Muscle of arm (tissue), 12 donors: ENCODE data around the gene TOR1B. TPM values are rescaled to one million over a fixed set of nuclear protein-coding genes. Genes with fewer than 3 reads are reported as not detected.
"Not testable (repeated sequence)": the region's sequence is repeated elsewhere in the genome, so short reads cannot be mapped to it uniquely, and the experiment has no call there.

ENCODE experiments used
- DNase-seq: peaks from one replicate; pipeline ENCODE4 v3.0.0-alpha.2; 2013
- polyA plus RNA-seq, 12 donors: library from polyadenylated mRNA; unstranded; fragments of 120-200 nt; gene quantifications; one replicate each; pipeline ENCODE4 v1.2.1, GENCODE V29; 2013; ENCODE audit not compliant: insufficient read length in 12 of 12

TOR1B gene
- polyA plus RNA-seq, 12 donors: 7.5 to 18.5 (median 15.4) TPM; not detected in 1

DNA sequence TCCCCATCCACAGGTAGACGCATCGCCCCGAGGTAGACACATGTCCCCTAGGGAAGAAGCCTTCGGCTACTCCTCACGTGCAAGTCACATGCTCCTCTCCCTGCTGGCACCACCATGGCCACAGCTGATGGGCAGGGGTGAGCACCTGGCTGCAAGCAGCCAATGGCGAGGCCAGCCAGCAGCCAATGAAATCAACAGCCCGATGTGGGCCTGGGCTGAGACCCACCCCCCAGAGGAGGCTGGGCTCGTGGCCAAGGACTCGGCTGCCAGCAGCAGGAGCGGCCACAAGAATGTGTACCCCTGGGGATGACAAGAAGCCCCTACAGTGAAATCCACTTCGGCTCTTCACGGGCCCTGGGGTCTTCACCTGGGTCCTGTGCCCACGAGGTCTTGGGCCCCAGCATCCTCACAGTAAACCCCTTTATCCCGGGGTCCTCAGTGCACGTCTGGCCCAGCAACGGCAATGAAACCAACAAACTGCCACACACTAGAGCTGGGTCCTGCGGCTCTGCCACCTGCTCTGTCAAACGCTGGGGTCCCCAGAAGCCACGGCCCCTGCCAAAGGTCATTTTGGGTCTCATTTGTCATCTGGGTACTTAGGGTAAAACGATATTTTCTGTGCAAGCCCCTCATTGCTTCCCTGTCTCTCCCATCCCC is 28.1 kb upstream of the TOR1B start:
- DNase-seq: no peak

DNA sequence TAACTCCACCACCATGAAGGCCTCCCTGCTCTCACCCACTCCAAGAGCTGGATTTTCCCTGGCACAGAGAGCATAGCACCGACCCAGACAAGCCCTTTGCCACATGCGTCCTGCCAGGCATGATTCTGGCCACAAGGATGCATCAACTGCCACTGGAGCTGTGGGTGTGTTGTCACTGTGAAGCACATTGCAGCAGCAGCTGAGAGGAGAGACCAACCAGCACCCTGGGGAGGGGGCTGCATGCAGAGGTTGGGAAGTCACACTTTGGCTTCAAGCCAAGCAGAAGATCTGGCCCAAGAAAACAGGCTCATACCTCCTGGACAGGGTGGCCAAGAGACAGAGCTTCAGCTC is 27.6 kb upstream of the TOR1B start:
- DNase-seq: no peak

DNA sequence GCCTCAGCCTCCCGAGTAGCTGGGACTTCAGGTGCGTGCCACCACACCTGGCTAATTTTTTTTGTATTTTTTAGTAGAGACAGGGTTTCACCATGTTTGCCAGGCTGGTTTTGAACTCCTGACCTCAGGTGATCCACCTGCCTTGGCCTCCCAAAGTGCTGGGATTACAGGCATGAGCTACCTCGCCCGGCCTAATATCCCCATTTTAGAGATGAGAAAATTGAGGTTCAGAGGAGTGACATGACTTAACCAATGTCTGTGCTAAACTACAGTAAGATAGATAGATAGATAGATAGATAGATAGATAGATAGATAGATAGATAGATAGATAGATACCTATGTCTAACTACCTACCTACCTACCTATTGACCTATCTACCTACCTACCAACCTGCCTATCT is 26.9 kb upstream of the TOR1B start:
- not testable (repeated sequence) for DNase-seq

DNA sequence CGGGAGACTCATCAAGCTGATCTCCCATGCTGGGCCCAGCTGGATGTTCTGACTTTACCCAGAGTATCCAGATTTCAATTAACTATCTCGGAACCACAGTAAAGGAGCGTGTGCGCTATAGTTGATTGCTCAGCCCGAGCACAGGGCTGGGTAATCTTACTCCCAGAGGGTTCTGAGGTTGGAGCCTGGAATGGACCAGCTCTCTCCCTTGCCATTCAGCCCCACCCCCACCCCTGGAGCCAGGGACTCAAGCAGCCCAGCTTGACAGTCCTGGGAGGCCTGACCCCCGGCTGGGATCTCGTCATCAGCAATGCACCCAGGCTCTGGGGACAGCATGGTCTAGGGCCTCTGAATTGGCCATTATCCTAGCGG is 26.4 kb upstream of the TOR1B start:
- DNase-seq: no peak

DNA sequence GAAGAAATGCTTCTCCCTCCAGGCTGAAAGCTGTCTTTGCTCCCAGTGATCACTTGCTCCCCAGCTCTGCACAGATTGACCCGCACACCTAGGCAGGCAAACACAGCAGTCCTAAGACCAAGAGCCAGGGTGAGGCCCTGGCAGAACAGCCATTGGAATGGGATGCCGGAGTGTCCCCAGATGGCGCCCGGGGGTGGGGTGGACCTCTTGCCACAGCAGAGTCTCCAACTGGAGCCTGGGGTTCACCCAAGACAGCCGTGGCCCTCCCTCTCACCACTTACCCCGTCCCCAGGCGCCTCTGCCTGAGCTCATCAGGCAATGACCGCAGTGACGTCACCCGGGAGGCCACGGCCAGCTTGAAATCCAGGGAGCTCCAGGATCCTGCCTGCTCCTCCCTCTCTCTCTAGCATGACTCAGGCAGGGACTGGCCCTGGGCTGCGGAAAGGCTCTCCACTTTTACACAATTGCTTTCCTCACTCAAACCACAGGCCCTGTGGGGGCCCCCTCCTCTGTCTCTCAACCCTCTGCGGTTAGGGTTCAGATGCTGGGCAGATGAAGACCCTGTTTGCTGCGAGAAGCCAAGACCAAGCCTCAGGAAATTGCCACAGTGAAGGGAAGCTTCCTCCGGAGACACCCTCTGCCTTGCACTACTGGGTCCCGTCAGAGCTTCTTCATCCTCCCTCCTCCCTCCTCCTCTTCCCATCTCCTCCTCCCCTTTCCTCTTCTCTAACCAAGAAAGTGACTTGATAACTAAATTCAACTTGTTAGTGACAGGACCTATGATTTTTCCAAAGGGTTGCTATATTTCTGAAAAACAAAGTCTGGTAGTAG is 25.8 kb upstream of the TOR1B start:
- DNase-seq: peak; percentile 94

DNA sequence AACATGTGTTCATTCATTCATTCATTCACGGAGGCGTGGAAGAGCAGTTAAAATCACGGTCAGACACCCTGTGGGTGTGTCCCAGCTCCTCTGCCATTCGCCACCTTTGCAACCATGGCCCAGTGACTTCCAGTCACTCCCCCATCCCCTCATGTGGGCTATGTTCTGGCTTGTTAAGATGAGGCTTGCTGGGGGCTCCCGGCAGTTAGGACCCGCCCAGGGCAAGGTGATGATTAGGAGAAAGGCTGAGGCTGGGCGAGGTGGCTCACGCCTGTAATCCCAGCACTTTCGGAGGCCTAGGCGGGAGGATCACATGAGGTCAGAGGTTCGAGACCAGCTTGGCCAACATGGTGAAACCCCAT is 25.2 kb upstream of the TOR1B start:
- DNase-seq: no peak

DNA sequence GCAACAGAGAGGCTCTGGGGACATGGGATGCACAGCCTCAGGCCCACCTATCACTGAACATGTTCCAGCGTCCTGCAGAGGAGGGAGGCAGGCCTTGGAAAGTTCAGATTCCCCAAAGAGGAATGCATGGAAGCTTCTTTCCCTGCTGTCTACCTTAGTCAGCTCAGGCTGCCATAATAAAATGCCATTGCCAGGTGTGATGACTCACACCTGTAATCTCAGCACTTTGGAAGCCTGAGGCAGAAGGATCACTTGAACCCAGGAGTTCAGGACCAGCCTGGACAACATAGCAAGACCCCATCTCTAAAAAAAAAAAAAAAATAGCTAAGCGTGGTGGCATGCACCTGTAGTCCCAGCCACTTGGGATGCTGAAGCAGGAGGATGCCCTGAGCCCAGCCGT is 24.5 kb upstream of the TOR1B start:
- DNase-seq: no peak

DNA sequence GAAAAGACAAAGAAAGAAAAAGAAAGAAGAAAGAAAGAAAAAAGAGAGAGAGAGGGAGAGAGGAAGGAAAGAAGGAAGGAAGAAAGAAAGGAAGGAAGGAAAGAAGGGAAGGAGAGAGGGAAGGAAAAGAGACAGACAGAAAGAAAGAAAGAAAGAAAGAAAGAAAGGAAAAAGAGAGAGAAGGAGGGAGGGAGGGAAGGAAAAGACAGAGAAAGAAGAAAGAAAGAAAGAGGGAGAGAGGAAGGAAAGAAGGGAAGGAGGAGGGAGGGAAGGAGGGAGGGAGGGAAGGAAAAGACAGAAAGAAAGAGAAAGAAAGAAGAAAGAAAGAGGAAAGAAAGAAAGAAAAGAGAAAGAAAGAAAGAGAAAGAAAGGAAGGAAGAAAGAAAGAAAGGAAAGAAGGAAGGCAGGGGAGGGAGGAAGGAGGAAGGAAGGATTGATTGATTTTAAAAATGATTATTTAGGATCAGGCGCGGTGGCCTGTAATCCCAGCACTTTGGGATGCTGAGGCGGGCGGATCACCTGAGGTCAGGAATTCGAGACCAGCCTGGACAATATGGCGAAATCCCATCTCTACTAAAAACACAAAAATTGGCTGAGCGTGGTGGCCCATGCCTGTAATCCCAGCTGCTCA is 23.3 kb upstream of the TOR1B start:
- DNase-seq: no peak

DNA sequence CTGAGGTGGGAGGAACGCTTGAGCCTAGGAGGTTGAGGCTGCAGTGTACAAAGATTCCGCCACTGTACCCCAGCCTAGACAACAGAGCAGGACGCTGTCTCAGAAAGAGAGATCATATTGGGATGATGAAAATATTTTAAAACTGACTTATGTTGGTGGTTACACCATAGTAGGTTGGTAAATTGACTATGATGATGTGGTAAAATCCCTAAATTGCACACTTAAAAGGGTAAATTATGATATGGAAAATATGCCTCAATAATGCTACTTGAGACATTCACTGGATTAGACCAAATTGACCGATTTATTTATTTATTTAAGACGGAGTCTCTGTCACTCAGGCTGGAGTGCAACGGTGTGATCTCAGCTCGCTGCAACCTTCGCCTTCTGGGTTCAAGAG is 21.9 kb upstream of the TOR1B start:
- no peak for DNase-seq

DNA sequence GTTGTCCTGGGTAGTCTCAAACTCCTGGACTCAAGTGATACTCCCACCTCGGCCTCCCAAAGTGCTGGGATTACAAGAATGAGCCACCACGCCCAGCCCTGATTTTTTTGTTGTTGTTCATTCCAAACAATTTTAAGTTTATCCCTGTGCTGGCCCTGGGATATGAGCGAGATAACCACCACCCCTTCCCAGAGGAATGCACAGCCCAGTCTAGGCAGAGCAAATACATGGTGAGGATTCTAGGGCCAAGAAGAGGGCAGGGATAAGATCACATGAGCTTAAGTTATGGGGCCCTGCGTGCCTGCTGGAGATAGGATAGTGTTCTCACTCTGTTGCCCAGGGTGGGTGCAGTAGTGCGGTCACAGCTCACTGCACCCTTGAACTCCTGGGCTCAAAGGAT is 21.0 kb upstream of the TOR1B start:
- DNase-seq: no peak

DNA sequence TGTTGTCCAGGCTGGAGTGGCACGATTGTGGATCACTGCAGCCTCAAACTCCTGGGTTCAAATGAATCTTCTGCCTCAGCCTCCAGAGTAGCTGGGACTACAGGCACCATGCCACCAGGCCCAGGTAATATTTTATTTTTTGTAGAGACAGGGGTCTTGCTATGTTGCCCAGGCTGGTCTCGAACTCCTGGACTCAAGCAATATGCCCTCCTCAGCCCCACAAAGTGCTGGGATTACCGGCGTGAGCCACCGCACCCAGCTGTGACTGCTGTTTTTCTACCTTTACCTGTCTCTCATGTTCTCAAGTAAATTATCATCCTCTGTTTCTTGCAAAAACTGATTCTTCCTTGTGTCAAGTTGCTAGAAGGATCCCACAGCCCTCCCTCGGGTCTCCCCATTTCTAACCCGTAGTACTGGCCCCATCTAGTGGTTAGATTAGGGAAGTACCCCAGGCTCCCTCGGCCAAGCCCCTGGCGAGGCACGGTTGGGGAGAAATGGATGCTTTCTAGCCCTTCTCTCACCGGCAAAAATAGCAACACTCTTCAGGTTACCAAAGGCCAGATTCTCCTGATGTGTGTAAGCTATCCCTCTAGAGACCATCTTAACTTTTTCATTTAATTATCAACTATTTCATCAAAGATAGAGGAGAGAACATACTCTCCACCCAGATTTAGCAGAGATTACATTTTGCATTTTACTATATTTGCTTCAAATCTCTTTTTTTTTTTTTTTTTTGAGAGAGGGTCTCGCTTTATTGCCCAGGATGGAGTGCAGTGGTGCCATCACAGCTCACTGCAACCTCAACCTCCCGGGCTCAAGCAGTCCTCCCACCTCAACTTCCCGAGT is 19.2 kb upstream of the TOR1B start:
- peak; percentile 80 for DNase-seq

DNA sequence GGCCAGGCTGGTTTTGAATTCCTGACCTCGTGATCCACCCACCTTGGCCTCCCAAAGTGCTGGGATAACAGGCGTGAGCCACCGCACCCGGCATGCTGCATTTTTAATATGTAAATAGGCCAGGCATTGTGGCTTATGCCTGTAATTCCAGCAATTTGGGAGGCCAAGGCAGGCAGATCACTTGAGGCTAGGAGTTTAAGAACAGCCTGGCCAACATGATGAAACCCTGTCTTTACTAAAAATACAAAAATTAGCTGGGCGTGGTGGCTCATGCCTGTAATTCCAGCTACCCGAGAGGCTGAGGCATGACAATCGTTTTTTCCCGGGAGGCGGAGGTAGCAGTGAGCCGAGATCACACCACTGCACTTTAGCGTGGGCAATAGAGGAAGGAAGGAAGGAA is 18.0 kb upstream of the TOR1B start:
- not testable (repeated sequence) for DNase-seq

DNA sequence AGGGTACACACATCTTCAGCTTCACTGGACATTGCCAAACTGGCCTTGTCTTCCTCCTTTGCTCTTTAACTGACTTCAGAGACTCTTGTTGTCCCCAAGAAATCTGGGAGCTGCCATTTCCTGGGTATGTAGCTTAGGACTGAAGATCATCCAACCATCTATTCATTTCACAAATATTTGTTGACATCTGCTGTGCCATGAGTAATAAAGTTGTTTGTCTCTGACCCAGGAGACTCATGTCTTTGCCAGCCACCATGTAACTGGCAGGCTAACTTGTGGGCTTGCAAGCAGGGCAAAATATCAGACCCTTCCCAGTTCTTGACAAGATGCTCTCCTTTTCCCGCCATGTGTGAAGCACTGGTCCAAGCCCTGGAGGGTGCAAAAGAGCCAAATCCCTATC is 17.1 kb upstream of the TOR1B start:
- DNase-seq: no peak

DNA sequence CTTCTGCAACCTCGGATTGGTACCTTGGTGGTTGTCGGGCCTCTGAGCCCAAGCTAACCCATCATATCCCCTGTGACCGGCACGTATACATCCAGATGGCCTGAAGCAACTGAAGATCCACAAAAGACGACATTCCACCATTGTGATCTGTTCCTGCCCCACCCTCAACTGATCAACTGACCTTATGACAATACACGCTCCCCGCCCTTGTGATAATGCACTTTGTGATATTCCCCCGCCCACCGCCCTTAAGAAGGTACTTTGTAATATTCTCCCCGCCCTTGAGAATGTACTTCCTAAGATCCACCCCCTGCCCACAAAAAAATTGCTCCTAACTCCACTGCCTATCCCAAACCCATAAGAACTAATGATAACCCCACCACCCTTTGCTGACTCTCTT is 16.5 kb upstream of the TOR1B start:
- DNase-seq: no peak

DNA sequence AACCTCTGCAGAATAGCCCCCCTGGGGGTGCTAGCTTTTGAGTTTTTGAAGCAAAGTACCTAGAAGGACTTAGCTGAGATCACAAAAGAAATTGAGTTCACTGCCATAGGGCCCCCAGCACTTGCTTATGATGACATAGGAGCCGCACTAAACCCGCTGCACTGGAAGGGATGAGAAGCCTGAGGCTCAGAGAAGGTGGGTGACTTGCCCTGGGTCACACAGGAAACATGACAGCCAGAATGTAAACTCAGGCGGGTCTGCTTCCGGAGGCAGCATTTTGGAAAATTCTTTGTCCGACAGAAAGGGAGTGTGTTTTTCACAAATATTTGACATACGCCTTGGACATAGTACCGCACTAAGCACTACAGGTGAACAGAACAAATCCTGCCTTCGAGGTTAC is 8.4 kb upstream of the TOR1B start:
- no peak for DNase-seq

DNA sequence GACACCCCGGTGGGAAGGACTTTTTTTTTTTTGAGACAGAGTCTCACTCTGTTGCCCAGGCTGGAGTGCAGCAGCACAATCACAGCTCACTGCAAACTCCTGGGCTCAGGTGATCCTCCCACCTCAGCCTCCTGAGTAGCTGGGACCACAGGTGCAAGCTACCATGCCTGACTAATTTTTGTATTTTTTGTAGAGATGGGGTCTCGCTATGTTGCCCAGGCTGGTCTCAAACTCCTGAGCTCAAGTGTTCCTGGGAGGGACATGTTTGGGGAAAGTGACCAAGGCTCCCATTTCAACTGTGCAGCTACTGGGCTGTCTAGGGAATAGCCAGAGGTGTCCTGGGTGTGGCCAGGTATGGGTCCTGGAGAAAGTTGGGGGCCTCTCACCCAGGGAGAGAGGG is 7.0 kb upstream of the TOR1B start:
- DNase-seq: not testable (repeated sequence)

DNA sequence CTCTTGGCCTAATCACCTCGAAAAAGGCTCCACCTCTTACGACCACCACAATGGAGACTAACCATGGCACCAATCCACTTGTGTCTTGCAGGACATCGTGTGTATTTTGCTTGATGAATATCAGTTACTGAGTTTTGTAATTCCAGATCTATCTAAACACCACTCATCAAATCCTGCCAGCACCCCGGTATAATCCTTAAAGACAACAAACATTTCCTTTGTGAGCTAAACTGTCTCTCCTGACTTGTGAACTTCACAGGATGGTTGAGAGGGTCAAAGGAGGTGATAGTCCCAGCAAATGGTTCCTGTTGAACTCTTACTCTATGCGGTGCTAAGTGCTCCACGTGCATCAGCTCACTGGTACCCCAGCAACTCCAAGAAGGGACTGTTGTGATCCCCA is 4.0 kb upstream of the TOR1B start:
- no peak for DNase-seq

DNA sequence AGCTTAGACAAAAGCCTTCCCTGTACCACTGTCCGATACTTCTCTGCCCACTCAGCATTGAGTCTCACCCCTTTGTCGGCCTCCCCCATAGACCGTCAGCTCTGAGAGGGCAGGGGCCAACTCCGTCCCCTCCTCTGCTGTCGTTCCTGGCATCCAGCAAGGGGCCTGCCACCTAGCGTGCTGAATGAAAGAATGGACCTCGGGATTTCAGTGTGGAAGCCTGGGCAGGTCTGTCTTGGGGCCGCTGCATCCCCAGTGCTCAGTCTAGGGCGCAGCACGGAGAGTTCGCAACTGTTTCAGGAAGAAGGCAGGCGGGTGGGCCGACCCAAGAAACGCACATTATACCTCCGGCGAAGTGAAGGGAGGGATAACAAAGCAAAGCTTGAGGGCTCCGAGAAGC is 1.5 kb upstream of the TOR1B start:
- no peak for DNase-seq

DNA sequence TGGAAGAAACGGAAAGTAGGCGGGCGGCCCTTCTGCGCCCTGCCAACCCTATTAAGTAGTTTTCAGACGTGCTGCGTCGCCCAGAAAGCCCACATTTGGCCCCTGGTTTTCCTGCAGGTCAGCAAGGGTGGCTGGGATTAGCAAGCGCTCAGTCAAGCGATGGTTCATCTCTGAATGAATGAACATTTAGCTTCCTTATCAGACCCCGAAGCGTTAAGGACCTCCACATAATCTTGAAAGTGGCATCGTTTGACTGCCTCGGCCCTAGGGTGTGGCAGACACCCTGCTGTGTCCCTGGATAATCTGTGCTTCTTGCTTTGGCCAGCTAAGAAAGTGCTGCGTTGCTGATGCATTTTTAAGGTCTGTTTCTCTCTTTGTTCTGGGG is 684 bp downstream of the TOR1B start:
- no peak for DNase-seq

DNA sequence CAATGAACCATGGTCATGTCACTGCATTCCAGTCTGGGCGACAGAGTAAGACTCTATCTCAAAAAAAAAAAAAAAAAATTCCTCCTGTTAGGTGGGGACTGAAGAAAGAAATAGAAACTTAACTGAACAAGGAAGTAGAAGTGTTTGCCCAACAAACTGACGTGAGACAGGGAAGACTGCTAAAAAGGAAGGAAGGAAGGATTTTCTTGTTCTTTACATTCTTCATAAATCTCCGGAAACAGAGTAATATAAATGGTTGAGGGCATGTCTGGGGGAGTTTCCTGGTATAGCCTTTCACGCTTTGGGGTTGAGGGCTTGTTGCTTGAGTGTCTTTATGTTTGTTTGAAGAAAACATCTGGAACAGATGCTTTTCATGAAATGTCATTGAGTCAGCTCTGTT is 3.1 kb downstream of the TOR1B start:
- no peak for DNase-seq

DNA sequence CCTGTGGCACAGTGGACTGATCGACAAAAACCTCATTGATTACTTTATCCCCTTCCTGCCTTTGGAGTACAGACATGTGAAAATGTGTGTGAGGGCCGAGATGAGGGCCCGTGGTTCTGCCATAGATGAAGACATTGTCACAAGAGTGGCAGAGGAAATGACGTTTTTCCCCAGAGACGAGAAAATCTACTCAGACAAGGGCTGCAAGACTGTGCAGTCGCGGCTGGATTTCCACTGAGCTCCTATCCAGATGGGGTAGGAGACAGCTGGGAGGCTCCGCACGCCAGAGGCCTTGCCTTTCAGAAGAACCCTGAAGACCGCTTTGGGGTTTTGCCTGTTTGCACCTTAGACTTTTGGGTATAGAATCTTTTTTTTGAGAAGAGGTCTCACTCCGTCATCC is 6.4 kb downstream of the TOR1B start:
- DNase-seq: no peak

DNA sequence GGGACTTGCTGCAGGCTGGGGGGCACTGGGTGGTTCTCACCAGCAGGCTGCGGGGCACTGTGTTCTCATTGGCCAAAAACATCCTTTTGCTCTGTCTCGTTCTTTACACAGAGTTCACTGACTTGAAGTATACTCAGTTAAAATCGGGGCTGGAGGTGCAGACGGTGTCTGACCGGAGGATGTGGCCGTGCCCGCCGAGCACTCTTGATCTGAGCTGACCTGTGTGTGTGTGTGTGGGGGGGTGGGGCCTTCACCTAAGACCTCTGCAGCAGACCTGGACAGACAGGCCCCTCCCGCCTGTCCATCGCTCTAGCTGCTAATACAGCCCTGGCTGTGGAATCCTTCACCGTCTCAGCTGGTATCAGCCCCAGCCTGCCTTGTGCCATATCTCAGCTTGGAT is 7.1 kb downstream of the TOR1B start:
- DNase-seq: no peak

DNA sequence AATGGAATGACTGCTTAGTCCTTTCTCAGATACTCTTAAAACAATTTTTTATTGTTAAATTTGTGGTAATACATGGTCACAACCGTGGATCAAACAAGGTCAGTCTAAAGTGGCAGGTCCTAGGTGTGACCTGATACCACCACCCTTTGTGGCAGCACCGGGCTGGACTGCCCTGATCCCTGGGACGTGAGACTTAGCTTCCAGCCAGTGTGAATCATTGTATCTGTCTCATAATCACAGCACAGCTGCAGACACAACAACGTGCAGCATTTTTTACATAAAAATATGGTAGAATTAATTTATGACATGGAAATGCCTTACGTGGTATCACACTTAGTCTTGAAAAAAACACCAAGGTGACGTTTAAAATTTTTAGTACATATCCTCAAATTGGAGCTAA is 7.8 kb downstream of the TOR1B start:
- no peak for DNase-seq
